ENCODE measurements around the gene LGI2. TPM values are rescaled to one million over a fixed set of nuclear protein-coding genes. Genes with fewer than 3 reads are reported as not detected.

Gene LGI2
- polyA plus RNA-seq, 1 of the 3 experiments (the other 2 are of a cell fraction) = not detected

GRCh38 chr4:25069014-25069413 is 38.3 kb upstream of the LGI2 start:
- Histone ChIP-seq H3K9ac (no peak overlapping the region), H3K9me3 (no peaks in the 10 kb centered on the region; the same call in 1 of the 2 replicates), H3K36me3 (replicated peaks in 1 of 2; ENCODE audit: control insufficient read depth in 1 of 2, insufficient read depth in 2 of 2, low read length in 1 of 2) (no peaks in the 10 kb centered on the region), H4K20me1 (ENCODE audit: insufficient read depth) (no peaks in the 10 kb centered on the region), H3K4me2 (no peak overlapping the region), H3K27me3 (ENCODE audit: insufficient read depth) (peaks cover 25% of the 10 kb centered on the region; the same call in 1 of the 2 replicates), H3K4me1 (ENCODE audit: control insufficient read depth in 1 of 2, insufficient read depth in 2 of 2, low read depth in 1 of 2, low read length in 1 of 2) (no peaks in the 10 kb centered on the region), H3F3A (replicated peaks; ENCODE audit: insufficient read depth) (no peaks in the 10 kb centered on the region), H3K4me3 (ENCODE audit: low read depth in 2 of 2, low read length in 1 of 2) (no peak overlapping the region), H2AFZ (ENCODE audit: low read depth) (no peak overlapping the region), H3K27ac (ENCODE audit: low read depth in 2 of 2, low read length in 1 of 2) (no peak overlapping the region), H3K9me2 (no peaks in the 10 kb centered on the region), H3K79me2 (ENCODE audit: insufficient read depth) (no peaks in the 10 kb centered on the region)
- POLR2A ChIA-PET = no interaction called here
- WGBS (ENCODE audit: low lambda C conversion rate) = 33% methylated on average over 3 of the region's 3 CpGs
- CTCF ChIA-PET = no interaction called here
- TF ChIP-seq NRF1 (IDR thresholded peaks at IDR 0.05; ENCODE audit: low read depth, low read length) = no peak
- TF ChIP-seq NFIC (IDR thresholded peaks at IDR 0.05; ENCODE audit: borderline replicate concordance) = no peak
- TF ChIP-seq EZH2phosphoT487 (IDR thresholded peaks at IDR 0.05; ENCODE audit: borderline replicate concordance, low read depth) = no peak
- no peak for TF ChIP-seq MAX (IDR thresholded peaks at IDR 0.05; ENCODE audit: low read depth)
- no peak for DNase-seq

- TF ChIP-seq SIN3A (IDR thresholded peaks at IDR 0.05; ENCODE audit: borderline replicate concordance, low read depth, low read length) = no peak
- no peak for TF ChIP-seq RCOR1 (IDR thresholded peaks at IDR 0.05; ENCODE audit: low read length)
- TF ChIP-seq, protein P1, sequence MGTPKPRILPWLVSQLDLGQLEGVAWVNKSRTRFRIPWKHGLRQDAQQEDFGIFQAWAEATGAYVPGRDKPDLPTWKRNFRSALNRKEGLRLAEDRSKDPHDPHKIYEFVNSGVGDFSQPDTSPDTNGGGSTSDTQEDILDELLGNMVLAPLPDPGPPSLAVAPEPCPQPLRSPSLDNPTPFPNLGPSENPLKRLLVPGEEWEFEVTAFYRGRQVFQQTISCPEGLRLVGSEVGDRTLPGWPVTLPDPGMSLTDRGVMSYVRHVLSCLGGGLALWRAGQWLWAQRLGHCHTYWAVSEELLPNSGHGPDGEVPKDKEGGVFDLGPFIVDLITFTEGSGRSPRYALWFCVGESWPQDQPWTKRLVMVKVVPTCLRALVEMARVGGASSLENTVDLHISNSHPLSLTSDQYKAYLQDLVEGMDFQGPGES (IDR thresholded peaks at IDR 0.05; ENCODE audit: low read depth, low read length) = no peak
- TF ChIP-seq RXRA (IDR thresholded peaks at IDR 0.05; ENCODE audit: borderline replicate concordance, low read depth) = no peak
- TF ChIP-seq FOXJ3 (CRISPR knock-in tag; IDR thresholded peaks at IDR 0.05) = no peak
- no peak for TF ChIP-seq TAF1 (IDR thresholded peaks at IDR 0.05; ENCODE audit: borderline replicate concordance, low read depth, low read length)
- no peak for TF ChIP-seq PBX3 (IDR thresholded peaks at IDR 0.05)
- TF ChIP-seq, protein P2, sequence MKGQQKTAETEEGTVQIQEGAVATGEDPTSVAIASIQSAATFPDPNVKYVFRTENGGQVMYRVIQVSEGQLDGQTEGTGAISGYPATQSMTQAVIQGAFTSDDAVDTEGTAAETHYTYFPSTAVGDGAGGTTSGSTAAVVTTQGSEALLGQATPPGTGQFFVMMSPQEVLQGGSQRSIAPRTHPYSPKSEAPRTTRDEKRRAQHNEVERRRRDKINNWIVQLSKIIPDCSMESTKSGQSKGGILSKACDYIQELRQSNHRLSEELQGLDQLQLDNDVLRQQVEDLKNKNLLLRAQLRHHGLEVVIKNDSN (IDR thresholded peaks at IDR 0.05; ENCODE audit: borderline replicate concordance, low read depth) = no peak
- TF ChIP-seq TEAD4 (IDR thresholded peaks at IDR 0.05; ENCODE audit: borderline replicate concordance, insufficient read depth) = no peak
- no peak for TF ChIP-seq MEF2A (IDR thresholded peaks at IDR 0.05; ENCODE audit: borderline replicate concordance, low read depth)
- no peak for TF ChIP-seq FOSL2 (IDR thresholded peaks at IDR 0.05; ENCODE audit: borderline replicate concordance, low read depth)
- no peak for TF ChIP-seq EZH2phosphoT487 (IDR thresholded peaks at IDR 0.05; ENCODE audit: borderline replicate concordance, low read depth)
- no peak for TF ChIP-seq SMC3 (IDR thresholded peaks at IDR 0.05; ENCODE audit: low read depth, low read length)
- no peak for DNase-seq
- ChIA-PET POLR2A (no interaction called here), CTCF (no interaction called here)
- peaks cover 28% of the 10 kb centered on the region; the same call in 1 of the 2 replicates for H3K27me3 ChIP-seq (ENCODE audit: insufficient read depth)
- no peaks in the 10 kb centered on the region for H3K79me2 ChIP-seq (ENCODE audit: insufficient read depth)
- no peak overlapping the region for H3K4me2 ChIP-seq
- no peaks in the 10 kb centered on the region for H3K9me2 ChIP-seq
- H3K4me3 ChIP-seq (ENCODE audit: low read depth in 2 of 2, low read length in 1 of 2) = no peak overlapping the region
- H4K20me1 ChIP-seq (ENCODE audit: insufficient read depth) = no peaks in the 10 kb centered on the region
- H3F3A ChIP-seq (replicated peaks; ENCODE audit: insufficient read depth) = no peaks in the 10 kb centered on the region
- whole genome bisulfite sequencing (ENCODE audit: low lambda C conversion rate) = 43% methylated on average over 3 of the region's 3 CpGs
- H2AFZ ChIP-seq (ENCODE audit: low read depth) = no peak overlapping the region
- H3K27ac ChIP-seq (ENCODE audit: low read depth in 2 of 2, low read length in 1 of 2) = no peak overlapping the region
- H3K4me1 ChIP-seq (ENCODE audit: control insufficient read depth in 1 of 2, insufficient read depth in 2 of 2, low read depth in 1 of 2, low read length in 1 of 2) = no peaks in the 10 kb centered on the region
- no peaks in the 10 kb centered on the region; the same call in 1 of the 2 replicates for H3K9me3 ChIP-seq
- H3K9ac ChIP-seq = no peak overlapping the region
- H3K36me3 ChIP-seq (replicated peaks in 1 of 2; ENCODE audit: control insufficient read depth in 1 of 2, insufficient read depth in 2 of 2, low read length in 1 of 2) = no peaks in the 10 kb centered on the region
Measured at GRCh38 chr4:25068386-25068785, 37.6 kb upstream of the LGI2 start.

Data from SK-N-SH (cell line).